Jurkat, Clone E6-1 (cell line): ENCODE results near the gene SOX2. TPM values are rescaled to one million over a fixed set of nuclear protein-coding genes. Genes with fewer than 3 reads are reported as not detected.

Experiments
- DNase-seq: peaks from one replicate; pipeline ENCODE4 v3.0.0-alpha.2; 2011; ENCODE audit warnings: low read depth, low spot score
- H3K4me3 ChIP-seq: 2 replicates; pipeline ENCODE4 v1.5.1; 2011; ENCODE audit warnings: mild to moderate bottlenecking, low read length, control low read depth, moderate library complexity
- polyA plus RNA-seq: library from polyadenylated mRNA; unstranded; fragments of >200 nt; gene quantifications from one replicate; pipeline ENCODE4 v1.2.1, GENCODE V29; 2012; ENCODE audit warnings: missing spikeins; ENCODE audit not compliant: insufficient read length, insufficient read depth

SOX2 gene
- not detected for polyA plus RNA-seq

DNA sequence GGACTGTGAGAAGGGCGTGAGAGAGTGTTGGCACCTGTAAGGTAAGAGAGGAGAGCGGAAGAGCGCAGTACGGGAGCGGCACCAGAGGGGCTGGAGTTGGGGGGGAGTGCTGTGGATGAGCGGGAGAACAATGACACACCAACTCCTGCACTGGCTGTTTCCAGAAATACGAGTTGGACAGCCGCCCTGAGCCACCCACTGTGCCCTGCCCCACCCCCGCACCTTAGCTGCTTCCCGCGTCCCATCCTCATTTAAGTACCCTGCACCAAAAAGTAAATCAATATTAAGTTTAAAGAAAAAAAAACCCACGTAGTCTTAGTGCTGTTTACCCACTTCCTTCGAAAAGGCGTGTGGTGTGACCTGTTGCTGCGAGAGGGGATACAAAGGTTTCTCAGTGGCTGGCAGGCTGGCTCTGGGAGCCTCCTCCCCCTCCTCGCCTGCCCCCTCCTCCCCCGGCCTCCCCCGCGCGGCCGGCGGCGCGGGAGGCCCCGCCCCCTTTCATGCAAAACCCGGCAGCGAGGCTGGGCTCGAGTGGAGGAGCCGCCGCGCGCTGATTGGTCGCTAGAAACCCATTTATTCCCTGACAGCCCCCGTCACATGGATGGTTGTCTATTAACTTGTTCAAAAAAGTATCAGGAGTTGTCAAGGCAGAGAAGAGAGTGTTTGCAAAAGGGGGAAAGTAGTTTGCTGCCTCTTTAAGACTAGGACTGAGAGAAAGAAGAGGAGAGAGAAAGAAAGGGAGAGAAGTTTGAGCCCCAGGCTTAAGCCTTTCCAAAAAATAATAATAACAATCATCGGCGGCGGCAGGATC lies at the start of gene SOX2:
Gene SOX2, plus strand, starts transcription at position 601 of the 811 bp plus-strand sequence. CDS start 436 bp downstream, outside the sequence.
- DNase-seq = peak; percentile 77

GRCh38 chr3:181683563-181683962 lies 28.2 kb upstream of the SOX2 start:
- H3K4me3 ChIP-seq = no peak overlapping the region
- DNase-seq = no peak

More for the DNA sequence above, at the start of gene SOX2:
- H3K4me3 ChIP-seq = peak within 1 kb of the TSS; percentile 39

GRCh38 chr3:181687190-181687589 lies 24.5 kb upstream of the SOX2 start:
- no peak for DNase-seq
- no peak overlapping the region for H3K4me3 ChIP-seq

- no peak for DNase-seq
- no peak overlapping the region for H3K4me3 ChIP-seq
Observed at GRCh38 chr3:181687731-181688130, 24.0 kb upstream of the SOX2 start.

DNA sequence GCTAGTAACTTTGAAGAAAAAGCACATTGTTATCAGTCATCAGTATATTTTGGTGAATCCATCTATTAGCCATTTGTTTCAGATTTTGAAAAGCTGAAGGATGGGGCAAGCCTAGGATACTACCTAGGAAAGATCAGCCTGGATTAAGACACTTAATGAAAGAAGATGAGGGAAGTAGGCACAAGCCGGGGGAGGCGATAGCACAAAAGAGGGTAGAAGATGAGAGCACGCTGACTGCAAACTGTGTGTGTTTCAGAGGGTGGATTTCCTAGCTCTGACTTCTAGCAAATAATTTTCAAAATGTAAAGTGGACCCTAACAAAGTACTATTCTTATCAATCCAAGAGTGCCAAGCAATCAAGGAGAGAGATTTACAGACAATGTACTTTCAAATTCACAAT lies 22.2 kb upstream of the SOX2 start:
- DNase-seq = no peak

GRCh38 chr3:181690769-181691168 lies 21.0 kb upstream of the SOX2 start:
- no peak overlapping the region for H3K4me3 ChIP-seq
- no peak for DNase-seq

More for the DNA sequence above, 22.2 kb upstream of the SOX2 start:
- no peak overlapping the region for H3K4me3 ChIP-seq

DNA sequence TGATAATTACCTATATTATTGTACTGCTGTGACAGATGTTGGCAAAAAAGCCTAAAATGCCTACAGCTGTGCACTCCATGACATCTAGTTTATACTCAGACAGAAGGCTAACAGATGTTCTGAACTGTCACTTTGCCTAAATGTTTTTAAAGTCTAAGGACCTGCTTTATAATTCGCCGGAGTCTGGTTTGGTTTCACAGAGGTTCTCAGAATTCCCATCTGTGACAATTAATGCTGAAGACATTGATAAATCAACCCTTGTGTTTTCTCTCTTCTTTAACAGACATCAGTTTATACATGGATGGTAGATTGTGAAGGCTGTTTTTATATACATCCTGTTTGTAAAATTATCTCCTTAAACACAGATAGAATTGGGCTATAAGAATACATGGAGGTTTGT lies 19.8 kb upstream of the SOX2 start:
- DNase-seq = no peak
- no peak overlapping the region for H3K4me3 ChIP-seq

DNA sequence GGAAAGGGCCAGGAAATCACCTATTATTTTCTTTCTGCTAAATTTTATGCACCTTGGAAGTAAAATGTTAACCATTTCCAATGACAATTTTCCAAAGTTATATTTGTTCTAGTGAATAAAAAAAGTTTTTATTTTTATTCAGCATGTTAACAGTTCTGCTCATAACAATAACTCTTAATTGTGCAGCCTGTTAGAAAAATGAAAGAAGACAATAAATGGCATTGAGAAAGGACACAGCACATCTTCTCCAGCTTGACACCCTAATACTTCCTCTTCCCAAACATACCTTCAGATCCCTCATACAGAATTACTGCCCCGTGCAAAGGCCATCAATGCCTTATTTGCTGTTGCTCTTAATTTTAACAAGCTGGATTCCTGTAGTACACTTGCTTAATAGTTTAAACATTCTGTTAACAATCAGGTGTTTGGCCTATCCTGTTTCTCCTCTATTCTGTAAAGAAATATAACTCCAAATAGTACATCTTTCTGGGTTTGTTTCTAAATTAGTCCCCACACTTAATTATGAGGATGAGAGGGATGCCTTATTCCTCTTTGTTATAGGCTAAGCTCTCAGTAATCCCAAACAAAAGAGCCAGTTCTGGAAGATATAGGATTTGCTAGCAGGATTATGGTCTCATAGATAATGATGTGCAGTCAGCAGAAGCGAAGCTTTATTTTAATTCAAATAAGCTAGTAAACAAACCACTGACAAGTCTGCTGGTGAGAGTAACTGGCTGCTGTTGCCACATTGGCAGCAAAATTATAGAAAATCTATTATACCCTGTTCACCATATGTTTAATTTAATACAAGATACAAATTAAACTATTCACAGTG lies 19.2 kb upstream of the SOX2 start:
- no peak overlapping the region for H3K4me3 ChIP-seq
- DNase-seq = no peak

DNA sequence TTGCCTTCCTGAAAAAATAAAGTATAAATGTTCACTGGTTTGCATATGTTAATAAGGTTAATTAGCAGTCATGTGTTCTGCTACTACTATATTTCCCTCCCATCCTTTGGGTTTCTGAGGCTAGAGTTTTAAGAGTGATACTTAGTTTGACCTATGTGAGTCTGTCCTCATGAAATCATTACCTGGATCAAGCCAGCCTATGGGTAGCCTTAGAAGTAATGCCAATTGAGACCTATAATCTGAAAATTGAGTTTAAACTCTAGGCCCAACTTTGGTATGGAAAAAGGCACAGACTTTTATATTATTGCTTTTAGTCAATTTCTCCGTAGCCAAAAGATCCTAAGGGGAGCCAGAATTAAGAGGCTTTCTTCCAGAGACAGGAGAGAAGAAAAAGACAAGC lies 18.4 kb upstream of the SOX2 start:
- no peak overlapping the region for H3K4me3 ChIP-seq

GRCh38 chr3:181694805-181695660 lies 16.7 kb upstream of the SOX2 start:
- no peak overlapping the region for H3K4me3 ChIP-seq

More for the DNA sequence above, 18.4 kb upstream of the SOX2 start:
- no peak for DNase-seq

DNA sequence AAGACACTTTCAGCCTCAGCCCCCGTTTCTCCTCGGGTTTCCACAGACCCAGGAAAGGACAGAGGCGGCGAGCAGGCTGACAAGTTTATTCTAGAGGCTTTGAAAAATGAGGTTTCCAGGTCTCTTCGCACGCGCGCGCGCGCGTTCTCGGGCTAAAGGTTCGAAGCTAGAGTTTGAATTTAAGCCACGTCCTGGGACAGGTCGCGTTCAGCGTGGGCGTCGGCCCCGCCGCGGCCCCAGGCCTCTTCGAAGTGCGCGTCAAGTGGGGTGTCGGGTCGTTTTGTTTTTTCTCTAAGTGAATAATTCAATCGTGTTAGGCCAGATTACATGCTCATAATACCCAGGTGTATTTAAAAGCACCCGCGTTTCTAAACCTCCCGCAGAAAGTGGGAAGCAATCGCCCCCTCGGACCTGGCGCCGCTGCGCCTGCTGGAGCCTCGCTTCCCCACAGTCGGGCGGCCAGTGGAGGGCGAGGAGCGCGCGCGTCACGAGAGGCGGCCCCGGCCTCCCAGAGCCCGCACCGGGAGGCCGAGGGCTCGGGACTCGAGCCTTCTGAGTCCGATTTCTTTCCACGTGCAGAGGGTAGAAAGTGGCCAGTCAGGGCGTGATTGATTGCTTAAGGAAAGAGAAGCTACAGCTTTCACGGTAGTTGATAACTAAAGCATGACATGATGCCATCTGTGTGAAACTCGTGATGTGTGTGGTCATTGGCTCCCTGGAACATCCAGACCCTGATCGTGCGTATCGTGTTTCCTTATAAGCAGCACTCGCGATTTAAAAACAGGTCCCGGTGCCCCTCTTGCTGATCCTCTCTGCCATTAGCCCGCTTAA lies 15.8 kb upstream of the SOX2 start:
- no peak for DNase-seq
- H3K4me3 ChIP-seq = no peak overlapping the region

More at GRCh38 chr3:181694805-181695660, 16.7 kb upstream of the SOX2 start:
- DNase-seq = no peak

GRCh38 chr3:181696626-181697230 lies 15.0 kb upstream of the SOX2 start:
- H3K4me3 ChIP-seq = no peak overlapping the region
- DNase-seq = no peak

GRCh38 chr3:181698263-181698954 lies 13.3 kb upstream of the SOX2 start:
- H3K4me3 ChIP-seq = no peak overlapping the region
- no peak for DNase-seq

GRCh38 chr3:181699171-181699903 lies 12.4 kb upstream of the SOX2 start:
- no peak overlapping the region; the same call in 1 of the 2 replicates for H3K4me3 ChIP-seq
- no peak for DNase-seq

DNA sequence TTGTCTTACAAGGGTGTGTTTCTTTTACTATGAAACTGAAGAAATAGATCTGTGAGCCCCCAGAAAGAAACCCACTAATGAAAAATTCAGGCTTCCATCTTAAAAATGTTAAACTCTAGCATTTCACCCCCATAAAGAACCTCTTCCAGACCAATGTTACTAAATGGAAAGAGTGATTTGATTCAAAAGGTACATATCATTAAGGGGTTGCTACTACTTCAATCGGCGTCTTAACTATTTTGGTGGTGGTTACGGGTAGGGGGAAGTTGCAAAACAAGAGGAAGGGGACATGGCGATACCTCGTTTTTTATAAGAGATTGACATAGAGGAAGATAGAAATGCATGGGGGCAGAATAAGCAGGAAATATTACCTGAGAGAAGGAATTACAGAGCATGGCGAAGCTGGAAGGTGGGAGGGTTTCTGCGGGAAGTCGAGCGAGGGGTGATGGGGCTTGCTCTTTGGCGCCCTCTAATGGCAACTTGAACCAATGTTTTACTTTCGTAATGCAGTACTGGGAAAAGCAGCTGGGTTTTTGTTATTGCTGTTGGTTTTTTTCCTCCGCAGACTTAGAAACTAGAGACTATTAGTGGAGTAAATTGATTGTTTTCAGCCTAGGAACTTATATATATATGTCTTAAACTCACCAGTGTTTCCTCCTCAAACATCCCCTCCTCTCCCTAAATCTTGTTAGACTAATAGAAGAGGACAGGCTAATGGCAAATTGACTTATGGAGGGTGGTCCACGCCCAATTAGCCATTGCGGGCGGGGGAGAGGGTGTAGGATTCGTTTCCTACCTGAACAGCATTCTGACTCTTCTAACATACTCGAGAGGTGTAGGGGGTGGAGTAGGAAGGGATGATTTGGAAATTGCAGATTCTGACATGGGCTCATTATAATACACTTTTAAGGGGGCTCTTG lies 11.3 kb upstream of the SOX2 start:
- peak; percentile 67 for DNase-seq
- H3K4me3 ChIP-seq = peak overlapping the region; percentile 32

DNA sequence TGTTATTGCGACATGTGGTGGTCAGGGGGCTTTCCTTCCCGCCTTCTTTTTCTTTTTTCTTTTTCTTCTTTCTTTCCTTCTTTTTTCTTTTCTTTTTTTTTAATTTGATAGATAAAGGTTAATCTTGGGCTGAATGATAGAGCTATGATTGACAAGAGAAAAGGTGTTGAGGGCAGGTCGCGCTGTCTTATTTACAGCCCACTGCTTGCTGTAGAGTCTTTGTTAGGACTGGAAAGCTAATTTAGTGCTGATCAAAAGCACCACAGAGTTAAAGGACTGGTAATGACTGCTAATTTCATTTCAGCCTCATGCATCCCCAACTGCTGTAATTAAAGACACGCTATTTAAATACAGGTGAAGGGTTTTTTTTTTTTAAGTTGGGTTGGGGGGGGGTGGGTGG lies 10.6 kb upstream of the SOX2 start:
- no peak for DNase-seq
- H3K4me3 ChIP-seq = no peak overlapping the region
